Placental epithelial cell (primary cell): Measurements from ENCODE around the gene SSR4. TPM values are rescaled to one million over a fixed set of nuclear protein-coding genes. Genes with fewer than 3 reads are reported as not detected.

Source experiments
- total RNA-seq: library from RNA; depleted of rRNA; stranded (reverse); fragments of >200 nt; gene quantifications from 2 replicates; pipeline ENCODE4 v1.2.3, GENCODE V29; 2012

Gene SSR4
- total RNA-seq = 157 and 199 TPM in 2 replicates

DNA sequence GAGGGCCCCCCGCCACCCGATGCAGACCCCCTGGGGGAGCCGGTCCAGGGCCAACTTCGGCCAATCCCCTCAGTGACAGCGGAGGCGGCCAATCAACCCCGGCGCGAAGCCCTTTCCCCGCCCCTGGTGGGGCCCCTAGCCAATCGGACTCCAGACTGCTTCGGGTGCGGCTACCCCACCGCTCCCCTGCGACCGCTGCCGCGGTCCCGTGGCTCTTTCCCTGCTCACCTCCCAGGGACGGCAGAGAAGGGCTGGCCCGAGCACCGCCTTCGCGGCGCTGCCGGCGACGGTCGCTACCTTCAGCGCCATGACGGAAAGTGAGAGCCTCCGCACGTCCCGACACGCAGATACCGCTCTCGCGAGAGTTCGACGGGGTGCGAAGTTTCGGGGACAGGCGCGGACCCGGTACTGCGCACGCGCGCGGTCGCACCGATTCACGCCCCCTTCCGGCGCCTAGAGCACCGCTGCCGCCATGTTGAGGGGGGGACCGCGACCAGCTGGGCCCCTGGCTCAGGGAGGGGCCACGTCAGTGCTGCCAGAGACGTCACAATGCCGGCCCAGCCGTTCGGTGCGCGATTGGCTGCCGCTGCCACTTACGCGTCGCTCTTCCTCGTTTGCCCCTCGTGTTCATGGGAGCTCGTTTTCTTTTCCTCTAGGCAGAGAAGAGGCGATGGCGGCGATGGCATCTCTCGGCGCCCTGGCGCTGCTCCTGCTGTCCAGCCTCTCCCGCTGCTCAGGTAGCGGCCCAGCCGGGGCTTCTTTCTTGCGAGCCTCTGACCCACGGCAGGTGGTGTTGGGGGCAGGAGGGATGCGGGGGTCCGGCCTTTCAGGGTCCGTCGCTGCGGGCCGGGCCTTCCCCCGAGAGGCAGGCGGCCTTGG, at the start of gene SSR4, which contains the start of gene IDH3G:
Gene SSR4, plus strand, starts transcription at position 651 of the 879 bp plus-strand sequence. Its CDS starts 20 bp downstream, at position 671.
Gene IDH3G, minus strand, starts transcription at position 358 of the 879 bp plus-strand sequence. Its CDS starts 49 bp downstream, at position 309.

DNA sequence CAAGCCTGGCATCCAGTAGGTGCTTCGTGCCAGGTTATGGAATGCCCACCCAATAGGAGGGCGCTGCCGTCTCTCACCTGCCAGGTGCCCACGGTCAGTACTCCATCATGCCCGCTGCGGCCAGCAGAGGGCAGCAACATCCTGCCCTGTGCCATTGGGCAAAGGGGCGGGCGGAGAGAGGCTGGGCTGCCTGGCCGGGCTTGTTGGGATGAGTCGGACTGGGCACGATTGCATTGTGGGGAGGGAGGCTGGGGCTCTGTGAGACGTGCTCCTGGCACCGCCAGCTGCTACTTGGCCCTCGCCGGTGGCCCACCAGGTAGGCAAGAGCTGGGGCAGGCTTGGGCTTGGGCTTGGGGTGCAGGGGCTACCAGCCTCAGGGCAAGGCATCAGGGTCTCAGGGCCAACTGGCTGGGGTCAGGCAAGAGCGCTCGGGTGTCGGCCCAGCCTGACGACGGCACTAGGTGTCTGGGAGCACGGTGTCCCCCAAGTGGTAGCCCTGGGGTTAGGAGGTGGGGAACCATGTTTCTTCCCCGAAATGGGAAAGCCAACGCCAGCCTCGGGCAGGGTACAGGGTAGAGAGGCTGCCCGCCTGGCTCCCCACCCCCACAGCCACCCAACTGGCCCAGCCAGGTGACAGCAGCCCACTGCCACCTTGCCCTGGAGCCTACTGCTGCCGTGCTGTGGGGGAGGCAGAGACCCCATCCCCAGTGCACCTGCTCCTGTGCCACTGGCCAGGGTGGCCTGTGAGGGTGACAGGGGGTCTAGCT, 30.3 kb upstream of the SSR4 start, which contains the start of gene PLXNB3:
Gene PLXNB3, plus strand, starts transcription at position 261 of the 767 bp plus-strand sequence. CDS start 1,287 bp downstream, outside the sequence.

DNA sequence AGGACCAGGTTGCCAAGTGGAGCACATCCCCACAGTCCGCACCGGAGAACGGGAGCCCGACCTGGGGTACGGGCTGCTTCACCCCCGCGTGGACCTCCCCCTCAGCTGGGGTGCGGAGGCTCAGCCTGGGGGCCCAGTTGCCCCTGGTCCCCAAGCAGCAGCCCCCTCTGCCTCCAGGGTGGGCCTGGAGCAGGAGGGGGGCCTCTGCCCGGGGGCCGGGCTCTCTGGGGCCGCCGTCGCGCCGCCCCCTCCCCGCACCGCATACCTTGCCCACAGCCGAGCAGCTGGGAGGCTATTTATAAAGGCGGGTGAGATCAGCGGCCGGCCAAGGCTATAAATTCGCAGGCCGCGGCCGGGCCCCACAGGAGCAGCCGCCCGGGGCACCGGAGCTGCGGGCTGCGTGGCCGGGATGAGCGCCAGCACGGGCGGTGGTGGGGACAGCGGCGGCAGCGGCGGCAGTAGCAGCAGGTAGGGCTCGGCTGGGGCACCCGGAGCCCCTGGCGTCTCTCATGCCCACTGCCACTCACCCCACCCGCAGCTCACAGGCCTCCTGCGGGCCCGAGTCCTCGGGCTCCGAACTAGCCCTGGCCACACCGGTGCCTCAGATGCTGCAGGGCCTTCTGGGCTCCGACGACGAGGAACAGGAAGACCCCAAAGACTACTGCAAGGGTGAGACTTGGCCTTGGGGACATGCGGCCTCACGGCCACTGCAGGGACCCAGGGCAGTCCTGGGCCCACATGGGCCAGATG, 13.6 kb upstream of the SSR4 start, which contains the start of gene SRPK3:
Gene SRPK3, plus strand, starts transcription at position 364 of the 750 bp plus-strand sequence. Its CDS starts 46 bp downstream, at position 410.

DNA sequence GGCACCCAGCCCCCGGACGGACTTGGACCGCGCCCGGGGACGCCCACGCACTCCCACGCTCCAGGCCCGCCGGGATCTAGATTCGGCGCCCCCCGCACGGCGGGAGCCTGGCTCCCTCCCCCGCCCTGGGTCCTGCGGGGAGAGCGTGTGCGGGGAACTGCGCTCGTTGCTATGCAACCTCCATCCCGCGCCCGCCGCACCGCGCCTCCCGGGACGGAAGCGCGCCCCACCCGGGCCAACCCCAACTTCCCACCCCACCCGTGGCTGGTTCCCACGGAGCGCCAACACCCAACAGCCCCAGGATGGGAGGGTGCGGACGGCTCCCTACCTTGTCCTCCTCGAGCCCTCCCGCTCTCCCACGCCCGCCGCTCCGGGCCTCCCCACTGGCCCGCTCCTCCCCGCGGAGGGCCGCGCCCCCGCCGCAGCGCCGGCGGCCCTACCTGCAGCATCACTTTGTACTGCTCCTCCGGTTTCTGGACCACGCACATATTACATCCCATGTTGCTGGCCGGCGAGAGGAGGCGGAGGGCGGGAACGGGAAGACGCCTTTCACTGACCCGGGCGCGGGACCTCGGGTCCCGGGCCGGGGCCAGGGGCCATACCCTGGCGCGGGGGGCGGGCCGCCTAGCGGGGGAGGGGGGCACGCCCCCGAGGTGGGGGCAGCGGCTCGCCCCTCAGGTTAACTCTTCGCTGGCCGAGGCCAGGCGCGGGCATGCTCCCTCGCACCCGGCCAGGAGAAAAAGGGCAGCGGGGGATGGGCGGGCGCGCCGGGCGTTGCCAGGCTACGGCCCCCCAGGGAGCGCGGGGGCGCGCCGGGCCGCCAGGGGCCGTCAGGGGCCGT, 35.6 kb downstream of the SSR4 start, which contains the start of gene PDZD4:
Gene PDZD4, minus strand, starts transcription at position 746 of the 841 bp plus-strand sequence. Its CDS starts 246 bp downstream, at position 500.

Other genes starting within 250 kb of the SSR4 start
- 22.0 and 35.5 TPM in 2 replicates for gene CCNQ, start 195.5 kb upstream of the SSR4 start, total RNA-seq
- under 0.01 and 0.54 TPM in 2 replicates for gene DUSP9, start 147.5 kb upstream of the SSR4 start, total RNA-seq
- 5.1 TPM in 1 of 2 replicates, not detected in the other for gene PNCK, start 120.9 kb upstream of the SSR4 start, total RNA-seq
- gene SLC6A8, start 106.7 kb upstream of the SSR4 start, total RNA-seq = 2.7 and 4.0 TPM in 2 replicates
- 90.3 and 146 TPM in 2 replicates for gene BCAP31, start 70.3 kb upstream of the SSR4 start, total RNA-seq
- 11.0 and 12.4 TPM in 2 replicates for gene ABCD1, start 69.8 kb upstream of the SSR4 start, total RNA-seq
- gene PLXNB3, start 30.4 kb upstream of the SSR4 start, total RNA-seq = 0.39 and 2.3 TPM in 2 replicates
- under 0.01 and 1.1 TPM in 2 replicates for gene SRPK3, start 13.6 kb upstream of the SSR4 start, total RNA-seq
- 43.2 and 78.4 TPM in 2 replicates for gene IDH3G, start 293 bp upstream of the SSR4 start, total RNA-seq
- 0.39 TPM in 1 of 2 replicates, not detected in the other for gene PDZD4, start 35.9 kb downstream of the SSR4 start, total RNA-seq
- gene L1CAM, start 91.5 kb downstream of the SSR4 start, total RNA-seq = 0.22 and 0.39 TPM in 2 replicates
- not detected in 2 replicates for gene AVPR2, start 110.0 kb downstream of the SSR4 start, total RNA-seq
- gene ARHGAP4, start 131.6 kb downstream of the SSR4 start, total RNA-seq = 2.9 and 5.9 TPM in 2 replicates
- gene NAA10, start 140.4 kb downstream of the SSR4 start, total RNA-seq = 32.6 and 69.1 TPM in 2 replicates
- under 0.01 and 0.11 TPM in 2 replicates for gene RENBP, start 150.0 kb downstream of the SSR4 start, total RNA-seq
- gene HCFC1, start 177.2 kb downstream of the SSR4 start, total RNA-seq = 21.6 and 43.1 TPM in 2 replicates
- gene TMEM187, start 178.1 kb downstream of the SSR4 start, total RNA-seq = 9.0 and 9.4 TPM in 2 replicates
- gene IRAK1, start 225.2 kb downstream of the SSR4 start, total RNA-seq = 29.4 and 86.4 TPM in 2 replicates